ENCODE data around the gene SMS.

The SMS gene

DNA sequence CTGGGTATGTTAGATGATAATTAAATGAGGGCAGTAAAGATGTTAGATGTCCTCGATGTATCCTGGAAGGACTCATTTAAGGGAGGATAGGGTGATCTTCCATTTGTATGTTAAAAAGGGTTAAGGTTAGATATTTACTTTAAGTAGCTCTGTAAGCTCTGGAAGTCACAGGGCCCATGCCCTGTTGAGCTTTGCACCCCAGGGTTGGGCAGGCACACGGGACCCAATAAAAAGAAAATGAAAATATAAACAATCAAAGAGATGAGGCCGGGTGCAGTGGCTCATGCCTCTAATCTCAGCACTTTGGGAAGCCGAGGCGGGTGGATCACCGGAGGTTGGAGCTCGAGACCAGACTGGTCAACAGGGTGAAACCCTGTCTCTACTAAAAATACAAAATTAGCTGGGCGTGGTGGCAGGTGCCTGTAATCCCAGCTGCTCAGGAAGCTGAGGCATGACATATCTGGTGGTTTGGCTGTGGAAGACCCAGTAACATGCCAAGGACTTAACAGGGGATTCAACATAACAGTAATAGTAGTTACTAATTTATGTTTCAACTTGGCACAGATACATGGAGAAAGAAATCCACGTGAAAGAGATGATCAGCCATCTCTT, 74.7 kb downstream of the SMS start:
- H3K27ac ChIP-seq: no peak overlapping the region
- DNase-seq (ENCODE audit: low spot score): no peak
- TF ChIP-seq, protein P1, sequence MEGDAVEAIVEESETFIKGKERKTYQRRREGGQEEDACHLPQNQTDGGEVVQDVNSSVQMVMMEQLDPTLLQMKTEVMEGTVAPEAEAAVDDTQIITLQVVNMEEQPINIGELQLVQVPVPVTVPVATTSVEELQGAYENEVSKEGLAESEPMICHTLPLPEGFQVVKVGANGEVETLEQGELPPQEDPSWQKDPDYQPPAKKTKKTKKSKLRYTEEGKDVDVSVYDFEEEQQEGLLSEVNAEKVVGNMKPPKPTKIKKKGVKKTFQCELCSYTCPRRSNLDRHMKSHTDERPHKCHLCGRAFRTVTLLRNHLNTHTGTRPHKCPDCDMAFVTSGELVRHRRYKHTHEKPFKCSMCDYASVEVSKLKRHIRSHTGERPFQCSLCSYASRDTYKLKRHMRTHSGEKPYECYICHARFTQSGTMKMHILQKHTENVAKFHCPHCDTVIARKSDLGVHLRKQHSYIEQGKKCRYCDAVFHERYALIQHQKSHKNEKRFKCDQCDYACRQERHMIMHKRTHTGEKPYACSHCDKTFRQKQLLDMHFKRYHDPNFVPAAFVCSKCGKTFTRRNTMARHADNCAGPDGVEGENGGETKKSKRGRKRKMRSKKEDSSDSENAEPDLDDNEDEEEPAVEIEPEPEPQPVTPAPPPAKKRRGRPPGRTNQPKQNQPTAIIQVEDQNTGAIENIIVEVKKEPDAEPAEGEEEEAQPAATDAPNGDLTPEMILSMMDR (conservative IDR thresholded peaks at IDR 0.05; ENCODE audit: low read depth): no peak
- ChIA-PET POLR2A (ENCODE audit: low non-redundant PET) (no interaction called here), CTCF (interaction anchor here (0.6 kb wide), 1 partner anchor 1146 kb away, joined by 3 read pairs; no protein-coding TSS in a partner anchor)

DNA sequence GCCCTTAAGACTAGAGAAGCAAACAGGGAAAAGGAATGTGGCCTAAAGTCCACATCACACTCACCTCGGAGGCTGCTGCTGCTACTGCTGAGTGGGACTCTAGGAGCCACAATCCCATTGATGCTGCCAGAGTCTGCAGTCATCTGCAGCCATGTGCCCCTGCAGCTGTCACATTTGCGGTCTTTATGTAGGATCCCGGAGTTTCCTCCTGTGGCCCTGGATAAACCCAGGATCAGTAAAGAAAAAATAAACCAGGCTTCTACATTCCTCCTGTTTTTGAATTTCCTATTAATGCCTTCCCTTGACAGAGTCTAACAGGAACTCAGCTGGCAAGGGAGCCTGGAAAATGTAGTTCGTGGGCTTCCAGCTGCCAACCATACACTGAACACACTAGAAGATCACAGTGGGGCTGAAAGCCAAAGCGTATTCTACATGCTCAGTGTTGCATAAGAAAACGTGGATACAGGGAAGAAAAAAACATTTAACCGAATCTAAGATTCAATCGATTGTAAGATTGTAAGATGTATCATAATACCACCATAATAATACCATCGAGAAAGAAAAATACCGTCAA, 81.3 kb downstream of the SMS start:
- ChIA-PET POLR2A (ENCODE audit: low non-redundant PET) (no interaction called here), CTCF (no interaction called here)
- TF ChIP-seq, protein P1 (conservative IDR thresholded peaks at IDR 0.05; ENCODE audit: low read depth): no peak
- DNase-seq (ENCODE audit: low spot score): no peak
- H3K27ac ChIP-seq: no peak overlapping the region

DNA sequence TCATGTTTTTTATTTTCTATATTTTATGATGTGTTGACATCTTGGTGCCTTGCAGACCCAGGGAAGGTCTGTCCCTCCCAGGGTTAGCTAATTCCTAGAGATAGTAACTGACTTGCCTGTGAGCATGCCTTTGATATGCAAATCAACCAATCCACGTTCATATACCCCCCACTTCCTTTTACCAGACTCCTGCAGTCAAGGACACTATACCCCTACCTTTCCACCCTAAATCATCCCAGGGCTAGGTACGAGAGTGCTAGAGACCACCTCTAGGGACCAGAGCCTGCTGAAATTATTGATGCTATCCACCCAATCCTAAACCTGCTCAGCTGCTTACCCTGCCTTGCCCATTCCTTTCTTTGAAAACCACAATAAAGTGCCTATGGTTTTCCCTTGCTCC, 84.1 kb downstream of the SMS start:
- H3K27ac ChIP-seq: no peak overlapping the region
- CTCF ChIA-PET: no interaction called here
- TF ChIP-seq, protein P1 (conservative IDR thresholded peaks at IDR 0.05; ENCODE audit: low read depth): no peak
- DNase-seq (ENCODE audit: low spot score): no peak
- POLR2A ChIA-PET (ENCODE audit: low non-redundant PET): no interaction called here

DNA sequence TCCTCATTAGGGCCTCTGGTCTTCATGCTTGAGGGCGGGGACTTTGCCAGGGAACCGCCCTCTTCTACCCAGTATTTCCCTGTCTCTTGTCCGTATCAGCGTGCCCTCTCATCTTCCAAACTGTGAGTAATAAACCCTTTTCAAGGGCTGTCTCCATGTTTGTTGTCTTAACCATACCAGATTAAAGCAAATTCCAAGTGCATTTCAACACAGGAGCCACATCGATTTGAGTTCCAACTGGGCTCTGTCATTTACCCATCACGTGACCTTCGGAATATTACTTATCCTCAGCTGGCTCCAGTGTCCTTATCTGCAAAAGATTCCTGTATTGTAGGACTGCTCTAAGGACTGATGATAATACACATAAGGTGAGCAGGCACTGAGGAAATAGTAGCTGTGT, 85.2 kb downstream of the SMS start:
- no peak overlapping the region for H3K27ac ChIP-seq
- ChIA-PET CTCF (interaction anchor here (0.6 kb wide), 1 partner anchor 784 kb away, joined by 3 read pairs; no protein-coding TSS in a partner anchor), POLR2A (ENCODE audit: low non-redundant PET) (no interaction called here)
- no peak for DNase-seq (ENCODE audit: low spot score)
- TF ChIP-seq, protein P1 (conservative IDR thresholded peaks at IDR 0.05; ENCODE audit: low read depth): no peak

DNA sequence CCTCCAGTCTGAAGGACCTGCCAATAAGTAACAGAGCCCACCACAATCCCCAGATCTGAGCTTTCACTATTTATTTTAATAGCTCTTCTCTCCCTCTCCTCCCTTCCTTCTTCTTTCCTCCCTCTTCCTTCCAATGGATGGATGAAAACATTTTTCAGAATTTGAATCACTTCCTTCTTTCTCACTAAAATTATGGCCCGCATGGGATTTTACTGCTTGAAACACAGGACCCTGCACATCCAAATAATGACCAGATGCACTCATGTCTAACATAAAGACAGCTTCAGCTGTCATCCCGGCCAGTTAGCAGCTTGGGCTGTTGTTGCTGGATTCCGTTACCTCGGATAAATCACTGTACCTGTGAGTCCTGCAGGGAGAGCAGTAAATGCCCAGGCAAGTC, 86.2 kb downstream of the SMS start:
- TF ChIP-seq, protein P1 (conservative IDR thresholded peaks at IDR 0.05; ENCODE audit: low read depth): no peak
- H3K27ac ChIP-seq: no peak overlapping the region
- DNase-seq (ENCODE audit: low spot score): no peak
- ChIA-PET CTCF (interaction anchor here (0.7 kb wide), 1 partner anchor 81 kb away, joined by 3 read pairs; no protein-coding TSS in a partner anchor), POLR2A (ENCODE audit: low non-redundant PET) (no interaction called here)

DNA sequence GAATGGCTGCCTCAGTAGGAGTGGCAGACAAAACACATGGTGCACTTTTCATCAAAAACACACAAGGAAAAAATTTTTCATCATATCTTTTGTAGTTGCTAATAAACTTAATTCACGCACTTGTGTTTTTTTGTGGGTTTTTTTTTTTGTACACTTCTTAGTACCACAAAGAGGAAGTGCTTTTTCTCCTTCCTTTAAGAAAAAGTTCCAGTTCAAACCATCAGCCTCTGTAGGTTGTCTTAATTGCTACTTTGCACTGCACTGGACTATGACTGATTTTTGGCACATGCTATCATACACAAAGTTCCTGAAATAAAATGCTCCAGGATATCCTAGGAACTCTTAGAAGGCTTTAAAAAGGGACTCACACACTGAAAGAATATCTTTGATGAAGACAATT, 91.6 kb downstream of the SMS start, which contains the start of gene PHEX:
TSS of gene PHEX (plus strand) at position 242 of the 400 bp plus-strand sequence. CDS start 681 bp downstream, outside the sequence.
- no peak for DNase-seq (ENCODE audit: low spot score)
- no peak within 1 kb of the TSS for H3K27ac ChIP-seq
- ChIA-PET POLR2A (ENCODE audit: low non-redundant PET) (no interaction called here), CTCF (no interaction called here)
- TF ChIP-seq, protein P1 (conservative IDR thresholded peaks at IDR 0.05; ENCODE audit: low read depth): no peak

Measured in RWPE1 (cell line).